BLaER1 (cell line): ENCODE measurements around the gene IRF2BPL.
A peak's percentile ranks its signal among the peaks of the same experiment; 100 is the strongest.

ENCODE experiments used
- H3K27ac ChIP-seq: shearing (Covaris generic); formaldehyde crosslinking; 2 replicates; pipeline ENCODE4 v1.8.1; 2022
- H3K27me3 ChIP-seq: shearing (Covaris generic); formaldehyde crosslinking; 2 replicates; pipeline ENCODE4 v1.8.1; 2022
- H3K36me3 ChIP-seq: shearing (Covaris generic); formaldehyde crosslinking; 2 replicates; pipeline ENCODE4 v1.8.1; 2022
- H3K4me1 ChIP-seq: shearing (Covaris generic); formaldehyde crosslinking; 2 replicates; pipeline ENCODE4 v1.8.1; 2022
- H3K4me2 ChIP-seq: shearing (Covaris generic); formaldehyde crosslinking; 2 replicates; pipeline ENCODE4 v1.8.1; 2022
- H3K4me3 ChIP-seq: shearing (Covaris generic); formaldehyde crosslinking; 2 replicates; pipeline ENCODE4 v1.8.1; 2022
- H3K9ac ChIP-seq: shearing (Covaris generic); formaldehyde crosslinking; 2 replicates; pipeline ENCODE4 v1.8.1; 2022
- H3K9me3 ChIP-seq: shearing (Covaris generic); formaldehyde crosslinking; 2 replicates; pipeline ENCODE4 v1.8.1; 2022
- H4K20me1 ChIP-seq: shearing (Covaris generic); formaldehyde crosslinking; 2 replicates; pipeline ENCODE4 v1.8.1; 2022
- Cebpa-rat ChIP-seq: shearing (Covaris generic); IDR thresholded peaks from 2 replicates; pipeline ENCODE4 v1.8.1; 2022

Gene IRF2BPL

GRCh38 chr14:77055306-77055705 lies 26.8 kb upstream of the IRF2BPL start:
- H3K9ac ChIP-seq: no peak overlapping the region
- peaks cover 29% of the 10 kb centered on the region for H3K4me1 ChIP-seq
- H4K20me1 ChIP-seq: no peaks in the 10 kb centered on the region
- TF ChIP-seq Cebpa-rat: no peak
- peak overlapping the region; percentile 7; the same call in 1 of the 2 replicates for H3K4me2 ChIP-seq
- no peaks in the 10 kb centered on the region for H3K36me3 ChIP-seq
- H3K27ac ChIP-seq: no peak overlapping the region
- peaks cover 9% of the 10 kb centered on the region for H3K9me3 ChIP-seq
- no peak overlapping the region for H3K4me3 ChIP-seq
- no peaks in the 10 kb centered on the region for H3K27me3 ChIP-seq

- Histone ChIP-seq H3K27ac (peak overlapping the region; percentile 42; the same call in 1 of the 2 replicates), H3K4me2 (peak overlapping the region; percentile 63), H3K36me3 (no peaks in the 10 kb centered on the region), H3K9ac (0 out of 2 replicates have a peak overlapping the region, but pooled peaks have one; percentile 7), H3K4me3 (no peak overlapping the region), H3K4me1 (peaks cover 17% of the 10 kb centered on the region), H4K20me1 (no peaks in the 10 kb centered on the region), H3K9me3 (peaks cover 9% of the 10 kb centered on the region), H3K27me3 (no peaks in the 10 kb centered on the region)
- TF ChIP-seq Cebpa-rat: no peak
These were observed 24.7 kb upstream of the IRF2BPL start for GRCh38 chr14:77053046-77053841.

- no peak for TF ChIP-seq Cebpa-rat
- H3K36me3 ChIP-seq: no peaks in the 10 kb centered on the region
- peak overlapping the region; percentile 42 for H3K27ac ChIP-seq
- no peak overlapping the region for H3K4me3 ChIP-seq
- H3K4me2 ChIP-seq: peak overlapping the region; percentile 63
- H3K9me3 ChIP-seq: peaks cover 9% of the 10 kb centered on the region
- no peaks in the 10 kb centered on the region for H3K27me3 ChIP-seq
- no peaks in the 10 kb centered on the region for H4K20me1 ChIP-seq
- peaks cover 17% of the 10 kb centered on the region for H3K4me1 ChIP-seq
- 0 out of 2 replicates have a peak overlapping the region, but pooled peaks have one; percentile 7 for H3K9ac ChIP-seq
These were observed 24.0 kb upstream of the IRF2BPL start for GRCh38 chr14:77052281-77053044.

DNA sequence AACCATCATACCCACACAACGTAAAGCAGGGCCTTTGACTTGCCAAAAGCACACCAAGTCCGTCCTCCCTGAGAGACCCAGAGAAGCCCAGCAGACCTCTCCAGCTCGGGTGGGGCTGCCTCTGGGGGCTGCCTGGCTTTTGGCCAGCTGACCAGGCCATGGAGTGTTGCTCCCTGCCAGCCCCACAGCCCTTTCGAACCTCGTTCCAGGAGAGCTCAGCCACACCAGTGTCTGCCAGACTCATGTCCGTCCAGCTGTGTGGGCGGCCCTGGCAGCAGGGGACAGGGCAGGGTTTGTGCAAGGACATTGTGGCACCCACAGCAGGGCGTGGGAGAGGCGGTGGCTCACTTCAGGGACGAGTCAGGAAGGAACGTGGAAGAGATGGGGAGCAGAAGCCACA lies 22.6 kb upstream of the IRF2BPL start:
- Histone ChIP-seq H3K4me3 (no peak overlapping the region), H3K9ac (no peak overlapping the region), H3K4me1 (peaks cover 17% of the 10 kb centered on the region), H3K27me3 (no peaks in the 10 kb centered on the region), H3K36me3 (no peaks in the 10 kb centered on the region), H4K20me1 (no peaks in the 10 kb centered on the region), H3K9me3 (peaks cover 4% of the 10 kb centered on the region), H3K4me2 (no peak overlapping the region), H3K27ac (no peak overlapping the region)
- no peak for TF ChIP-seq Cebpa-rat

DNA sequence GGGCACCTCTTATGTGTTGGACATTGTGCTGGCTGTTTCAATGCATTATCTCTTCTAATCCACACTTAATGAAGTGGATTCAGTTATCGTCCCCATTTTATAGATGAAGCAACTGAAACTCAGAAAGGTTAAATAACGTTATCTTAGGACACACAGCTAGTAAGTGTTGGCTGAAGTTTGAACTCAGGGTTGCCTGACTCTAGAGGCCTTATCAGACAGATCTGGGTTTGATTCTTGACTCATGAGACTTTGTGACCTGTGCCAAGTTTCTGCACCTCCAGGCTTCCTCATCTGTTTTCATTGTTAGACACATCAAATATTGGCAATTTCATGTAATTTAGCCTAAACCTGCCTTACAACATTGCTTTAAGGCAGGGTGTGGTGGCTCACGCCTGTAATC lies 18.2 kb upstream of the IRF2BPL start:
- Histone ChIP-seq H3K27me3 (no peaks in the 10 kb centered on the region), H3K36me3 (no peaks in the 10 kb centered on the region), H3K9ac (no peak overlapping the region), H3K4me2 (no peak overlapping the region), H3K9me3 (no peaks in the 10 kb centered on the region), H4K20me1 (no peaks in the 10 kb centered on the region), H3K27ac (no peak overlapping the region), H3K4me3 (no peak overlapping the region), H3K4me1 (peaks cover 43% of the 10 kb centered on the region)
- TF ChIP-seq Cebpa-rat: no peak

DNA sequence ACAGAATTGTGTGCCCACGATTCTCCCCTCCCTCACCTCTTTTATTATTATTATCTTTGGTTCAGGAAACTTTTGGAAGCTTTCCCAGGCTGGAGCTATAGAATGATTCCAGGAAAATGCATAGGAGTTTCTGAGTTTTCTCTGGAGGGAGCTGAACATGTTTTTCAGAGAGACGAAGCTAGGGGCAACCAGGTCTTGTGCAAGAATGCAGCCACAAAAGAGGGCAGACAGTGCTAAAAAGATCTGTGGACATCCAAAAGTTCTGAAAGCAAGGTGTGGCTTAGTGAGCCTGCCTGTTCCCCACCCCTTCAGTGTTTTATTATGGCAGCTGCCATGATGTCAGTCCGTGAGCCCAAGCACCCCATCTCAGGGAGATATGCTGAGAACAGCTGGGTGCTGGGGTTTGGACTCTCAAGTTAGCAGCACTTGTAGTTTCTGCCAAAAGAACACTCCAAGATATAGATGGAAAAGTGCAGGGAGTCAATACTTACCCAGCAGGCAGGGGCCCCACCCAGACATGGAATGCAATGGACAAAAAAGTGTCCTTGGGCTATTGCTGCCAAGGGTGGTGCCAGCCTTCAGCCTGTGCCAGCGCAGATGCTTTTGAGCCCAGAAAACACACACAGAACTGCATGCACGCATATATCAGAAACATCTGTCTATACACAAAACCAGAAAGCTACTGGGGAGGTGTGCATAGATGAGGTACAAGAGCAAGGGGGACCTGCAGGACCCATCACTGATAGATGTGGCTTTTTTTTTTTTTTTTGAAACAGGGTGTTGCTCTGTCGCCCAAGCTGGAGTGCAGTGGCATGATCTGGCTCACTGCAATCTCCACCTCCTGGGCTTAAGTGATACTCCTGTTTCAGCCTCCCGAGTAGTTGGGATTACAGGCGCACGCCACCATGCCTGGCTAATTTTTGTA lies 17.0 kb upstream of the IRF2BPL start:
- H3K27me3 ChIP-seq: no peaks in the 10 kb centered on the region
- no peak overlapping the region for H3K4me3 ChIP-seq
- peaks cover 55% of the 10 kb centered on the region for H3K4me1 ChIP-seq
- no peak overlapping the region for H3K27ac ChIP-seq
- no peaks in the 10 kb centered on the region for H4K20me1 ChIP-seq
- no peak overlapping the region for H3K9ac ChIP-seq
- H3K4me2 ChIP-seq: peak overlapping the region; percentile 93; the same call in 1 of the 2 replicates
- no peaks in the 10 kb centered on the region for H3K9me3 ChIP-seq
- no peaks in the 10 kb centered on the region for H3K36me3 ChIP-seq
- TF ChIP-seq Cebpa-rat: no peak

- Histone ChIP-seq H3K4me1 (peaks cover 58% of the 10 kb centered on the region), H3K4me2 (peak overlapping the region; percentile 93; the same call in 1 of the 2 replicates), H3K9me3 (no peaks in the 10 kb centered on the region), H3K4me3 (no peak overlapping the region), H3K9ac (no peak overlapping the region), H3K27me3 (no peaks in the 10 kb centered on the region), H4K20me1 (no peaks in the 10 kb centered on the region), H3K36me3 (no peaks in the 10 kb centered on the region), H3K27ac (no peak overlapping the region)
- TF ChIP-seq Cebpa-rat: no peak
These were observed 16.3 kb upstream of the IRF2BPL start for GRCh38 chr14:77044783-77045237.

GRCh38 chr14:77043984-77044485 lies 15.5 kb upstream of the IRF2BPL start:
- Histone ChIP-seq H4K20me1 (no peaks in the 10 kb centered on the region), H3K9me3 (no peaks in the 10 kb centered on the region), H3K4me2 (peak overlapping the region; percentile 93), H3K9ac (no peak overlapping the region), H3K4me1 (peaks cover 65% of the 10 kb centered on the region), H3K27me3 (no peaks in the 10 kb centered on the region), H3K36me3 (no peaks in the 10 kb centered on the region), H3K27ac (peak overlapping the region; percentile 90), H3K4me3 (peak overlapping the region; percentile 38; the same call in 1 of the 2 replicates)
- no peak for TF ChIP-seq Cebpa-rat
